T-helper 1 cell treated with Interleukin-12 subunit alpha and Interleukin-12 subunit beta and Interleukin-4 antibody, amounts not matched to agents 30 ng/mL and 1 ng/mL, for 36 hours (primary cell): ENCODE results near the gene EI24. TPM values are rescaled to one million over a fixed set of nuclear protein-coding genes. Genes with fewer than 3 reads are reported as not detected.
"Not testable (repeated sequence)": the region's sequence is repeated elsewhere in the genome, so short reads cannot be mapped to it uniquely, and the experiment has no call there.

Experiments
- intact Hi-C: fragments of 100-400 bp; cut with micrococcal nuclease; formaldehyde crosslinking; loops from one replicate; pipeline ENCODE4 v1.15.1; 2024
- total RNA-seq: library from RNA; stranded (reverse); gene quantifications from 2 replicates; pipeline ENCODE4 v1.2.3, GENCODE V29; 2022

Gene EI24
- total RNA-seq, 1 donor from 2014 or later: 43.7 TPM

DNA sequence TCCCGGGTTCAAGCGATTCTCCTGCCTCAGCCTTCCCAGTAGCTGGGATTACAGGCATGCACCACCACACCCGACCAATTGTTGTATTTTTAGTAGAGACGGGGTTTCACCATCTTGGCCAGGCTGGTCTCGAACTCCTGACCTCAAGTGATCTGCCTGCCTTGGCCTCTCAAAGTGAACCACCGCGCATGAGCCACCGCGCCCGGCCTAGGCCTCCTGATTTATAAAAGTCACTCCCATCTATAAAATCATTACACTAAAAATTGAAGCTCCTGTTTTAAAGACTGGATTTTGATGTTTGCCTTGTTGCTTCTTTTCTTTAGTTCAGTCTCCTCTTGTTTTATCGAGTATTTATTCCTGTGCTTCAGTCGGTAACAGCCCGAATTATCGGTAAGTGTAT lies 7.9 kb downstream of the EI24 start:
- intact Hi-C loops: not testable (repeated sequence)

DNA sequence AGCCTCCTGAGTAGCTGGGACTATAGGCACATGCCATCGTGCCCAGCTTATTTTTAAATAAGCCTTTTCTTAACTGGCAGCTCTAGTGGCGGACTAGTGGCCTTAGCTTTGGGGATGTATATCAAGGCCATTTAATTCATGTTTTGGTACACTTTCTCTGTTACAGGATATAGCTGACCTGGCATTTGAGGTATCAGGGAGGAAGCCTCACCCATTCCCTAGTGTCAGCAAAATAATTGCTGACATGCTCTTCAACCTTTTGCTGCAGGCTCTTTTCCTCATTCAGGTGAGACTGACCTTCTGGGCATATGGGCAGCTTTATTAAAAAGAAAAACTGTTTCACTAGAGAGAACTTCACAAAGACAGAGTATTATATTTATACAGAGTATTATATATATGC lies 9.5 kb downstream of the EI24 start:
- intact Hi-C loops: no loop called here

GRCh38 chr11:125579811-125580210 lies 10.5 kb downstream of the EI24 start:
- intact Hi-C loops: no loop called here

DNA sequence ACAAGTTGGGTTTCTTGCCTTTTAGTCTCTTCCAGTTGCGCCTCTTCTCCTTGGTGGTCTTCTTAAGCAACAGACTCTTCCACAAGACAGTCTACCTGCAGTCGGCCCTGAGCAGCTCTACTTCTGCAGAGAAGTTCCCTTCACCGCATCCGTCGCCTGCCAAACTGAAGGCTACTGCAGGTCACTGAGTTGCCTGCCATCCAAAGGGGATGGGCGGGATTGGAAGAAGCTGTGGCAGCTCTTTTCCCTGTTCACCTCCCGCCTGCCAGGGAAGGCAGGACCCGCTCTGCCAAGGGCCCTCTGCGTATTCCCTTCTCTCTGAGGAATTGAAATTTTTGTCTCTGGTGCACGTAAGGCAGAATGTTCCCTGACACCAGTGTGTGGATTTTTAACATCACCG lies 14.2 kb downstream of the EI24 start:
- intact Hi-C loops: no loop called here

DNA sequence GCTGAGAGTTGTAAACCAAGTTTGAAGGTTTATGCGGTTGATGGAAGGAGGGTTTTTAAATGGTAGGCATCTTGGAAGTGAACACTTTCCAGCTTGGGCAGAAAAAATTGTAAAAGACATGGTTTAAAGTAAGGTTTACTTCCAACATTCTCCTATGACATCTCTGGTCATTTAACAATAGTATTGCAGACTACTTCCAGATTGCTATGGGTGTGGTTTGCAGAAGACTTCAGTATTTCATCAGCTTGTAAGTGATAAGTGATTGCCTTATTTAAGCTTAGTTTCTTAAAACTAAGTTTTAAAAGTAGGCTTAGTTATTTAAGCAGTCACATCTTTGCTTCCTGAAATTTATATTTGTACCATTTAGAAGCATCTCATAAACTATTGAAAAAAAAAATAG lies 16.2 kb downstream of the EI24 start:
- intact Hi-C loops: no loop called here

GRCh38 chr11:125586623-125587022 lies 17.3 kb downstream of the EI24 start:
- intact Hi-C loops: no loop called here

- intact Hi-C loops: no loop called here
Observed at GRCh38 chr11:125587480-125587879, 18.2 kb downstream of the EI24 start.

- intact Hi-C loops: no loop called here
Observed at GRCh38 chr11:125588505-125588904, 19.2 kb downstream of the EI24 start.

DNA sequence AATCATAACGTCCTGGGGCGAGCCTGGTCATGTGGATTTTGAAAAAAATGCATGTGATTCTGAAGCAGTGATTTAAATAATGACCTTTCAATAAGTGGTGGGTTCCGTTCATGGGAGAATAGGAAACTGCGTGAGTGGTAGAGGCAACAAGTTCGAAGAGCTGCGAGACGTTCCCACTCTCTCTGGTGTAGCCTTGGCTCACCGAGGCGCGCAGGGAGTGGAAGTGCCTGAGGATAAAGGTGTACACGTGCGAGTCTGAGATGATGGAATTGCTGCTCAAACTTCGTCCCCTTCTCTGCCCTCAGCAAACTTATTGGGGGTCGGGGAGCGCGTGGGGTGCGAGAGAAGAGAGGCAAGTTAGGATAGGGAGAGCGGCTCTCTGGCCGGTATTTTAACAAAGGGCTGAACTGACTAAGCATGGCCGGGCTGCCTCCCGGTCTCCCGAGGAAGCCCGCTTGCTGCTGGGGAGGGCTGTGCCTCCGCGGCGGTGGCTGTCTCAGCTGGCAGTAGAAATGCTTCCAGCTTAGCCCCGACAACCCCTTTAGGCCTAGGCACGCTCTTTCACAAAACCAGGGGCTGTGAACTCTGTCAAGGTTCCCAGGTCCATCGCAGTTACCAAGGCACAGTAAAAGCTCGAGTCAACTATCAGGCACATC lies 22.5 kb downstream of the EI24 start:
- intact Hi-C loops: loop anchor here (1.0 to 5.0 kb wide), 12 partner anchors 22 to 919 kb away; partner anchors contain the start of genes CCDC15, CHEK1, DCPS and EI24

- intact Hi-C loops: loop anchor here (1.0 to 5.0 kb wide), 12 partner anchors 23 to 920 kb away; partner anchors contain the start of genes CCDC15, CHEK1, DCPS and EI24
Observed at GRCh38 chr11:125592305-125593113, 23.2 kb downstream of the EI24 start, which contains the start of gene STT3A. Gene STT3A, plus strand, starts transcription at chr11:125592852. Its CDS starts 3,064 bp downstream, at chr11:125595916.

DNA sequence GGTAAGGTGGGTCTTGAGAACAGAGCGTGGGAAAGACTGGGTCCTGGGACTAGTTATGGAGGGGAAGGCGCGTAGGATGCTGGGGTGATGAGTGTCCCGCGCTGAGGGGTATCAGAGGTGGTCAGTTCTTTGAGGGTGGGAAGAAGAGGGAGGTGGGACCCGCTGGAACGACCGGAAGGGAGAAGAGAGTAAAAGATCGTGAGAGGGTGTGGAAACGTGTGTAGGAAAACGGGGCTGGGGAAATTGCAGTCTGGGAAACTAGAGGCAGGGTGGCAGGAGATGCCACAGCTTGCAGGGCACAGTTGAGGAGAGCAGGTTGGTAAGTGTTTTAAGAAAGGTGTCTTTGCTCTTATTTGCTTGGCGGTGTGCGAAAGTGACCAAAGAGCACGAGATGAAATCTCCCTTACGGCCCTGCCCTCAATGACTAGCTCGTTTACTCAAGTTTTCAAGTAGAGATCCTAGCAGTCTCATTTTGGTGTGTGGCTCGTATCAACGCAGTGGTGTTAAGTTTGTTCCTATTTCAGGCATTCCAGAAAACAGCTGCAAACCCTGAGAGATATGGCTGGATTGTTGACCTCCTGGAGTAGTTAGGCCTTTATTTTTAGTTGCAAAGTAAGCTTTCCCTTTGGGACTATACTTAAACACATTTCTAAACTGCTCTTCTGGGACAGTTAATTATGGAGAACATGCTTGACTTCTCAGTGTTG lies 24.0 kb downstream of the EI24 start:
- intact Hi-C loops: loop anchor here (2.0 to 5.0 kb wide), 2 partner anchors 676 to 921 kb away; partner anchors contain the start of genes FOXRED1, SIAE, SPA17 and SRPRA

GRCh38 chr11:125594958-125595357 lies 25.7 kb downstream of the EI24 start:
- intact Hi-C loops: loop anchor here (5.0 kb wide), 1 partner anchor 923 kb away; the partner anchor contains the start of genes SIAE and SPA17

DNA sequence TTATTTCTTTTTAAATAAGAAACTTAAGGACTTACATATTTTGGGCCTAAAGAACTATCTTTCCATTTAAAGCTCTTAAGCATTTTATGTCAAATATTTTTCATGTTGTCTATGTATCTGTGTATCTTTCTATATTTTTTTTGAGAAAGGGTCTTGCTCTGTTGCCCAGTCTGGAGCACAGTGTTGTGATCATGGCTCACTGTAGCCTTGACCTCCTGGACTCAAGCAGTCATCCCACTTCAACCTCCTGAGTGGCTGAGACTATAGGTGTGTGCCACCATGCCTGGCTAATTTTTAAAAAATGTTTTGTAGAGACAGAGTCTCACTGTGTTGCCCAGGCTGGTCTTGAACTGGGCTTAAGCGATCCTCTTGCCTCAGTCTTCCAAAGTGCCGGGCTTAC lies 31.4 kb downstream of the EI24 start:
- intact Hi-C loops: no loop called here

DNA sequence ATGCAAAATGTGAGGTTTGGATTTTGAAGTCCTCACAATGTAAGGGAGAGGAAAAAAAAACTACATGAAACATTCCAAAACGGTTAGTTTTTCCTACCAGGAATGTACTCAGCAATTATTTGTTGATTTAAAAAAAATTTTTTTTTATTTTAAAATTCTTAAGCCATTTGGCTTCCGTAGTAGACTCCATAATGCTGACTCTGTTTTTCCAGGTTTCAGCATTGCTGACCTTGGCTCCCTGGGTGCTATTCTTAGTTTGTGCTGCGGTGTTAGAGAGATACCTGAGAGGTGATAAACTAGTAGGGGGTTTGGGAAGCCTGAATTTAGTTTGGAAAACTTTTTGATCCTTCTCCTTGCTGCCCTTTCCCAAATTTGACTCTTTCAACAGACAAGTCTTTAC lies 33.9 kb downstream of the EI24 start:
- intact Hi-C loops: no loop called here

DNA sequence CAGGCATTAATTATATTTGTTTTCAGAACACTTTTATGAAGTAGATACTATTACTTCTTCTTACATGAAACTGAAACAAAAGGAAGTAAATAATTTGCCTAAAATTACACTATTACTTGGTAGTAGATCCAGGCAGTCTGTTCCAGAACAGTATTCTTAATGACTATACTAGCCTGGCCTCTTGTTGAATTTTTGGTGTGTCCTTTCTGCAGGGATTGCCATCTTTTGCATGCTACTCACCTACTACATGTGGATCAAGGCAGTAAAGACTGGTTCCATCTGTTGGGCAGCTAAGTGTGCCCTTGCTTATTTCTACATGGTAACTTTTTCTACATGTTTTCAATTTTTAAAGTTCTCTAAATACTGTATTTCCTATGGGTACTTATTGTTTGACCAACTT lies 36.1 kb downstream of the EI24 start:
- intact Hi-C loops: no loop called here

GRCh38 chr11:125609545-125609944 lies 40.3 kb downstream of the EI24 start:
- intact Hi-C loops: no loop called here

DNA sequence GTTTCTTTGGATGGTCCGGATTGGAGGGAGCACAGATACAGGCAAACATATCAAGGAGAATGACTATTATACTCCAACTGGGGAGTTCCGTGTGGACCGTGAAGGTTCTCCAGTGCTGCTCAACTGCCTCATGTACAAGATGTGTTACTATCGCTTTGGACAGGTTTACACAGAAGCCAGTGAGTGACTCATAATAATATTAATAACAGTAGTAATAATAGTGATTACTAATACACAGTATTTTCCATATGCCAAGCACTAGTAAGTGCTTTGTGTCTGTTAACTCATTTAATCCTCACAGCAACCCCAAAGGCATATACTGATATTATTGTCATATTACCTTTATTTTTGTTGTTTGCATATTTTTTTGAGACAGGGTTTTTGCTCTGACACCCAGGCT lies 49.1 kb downstream of the EI24 start:
- intact Hi-C loops: no loop called here

DNA sequence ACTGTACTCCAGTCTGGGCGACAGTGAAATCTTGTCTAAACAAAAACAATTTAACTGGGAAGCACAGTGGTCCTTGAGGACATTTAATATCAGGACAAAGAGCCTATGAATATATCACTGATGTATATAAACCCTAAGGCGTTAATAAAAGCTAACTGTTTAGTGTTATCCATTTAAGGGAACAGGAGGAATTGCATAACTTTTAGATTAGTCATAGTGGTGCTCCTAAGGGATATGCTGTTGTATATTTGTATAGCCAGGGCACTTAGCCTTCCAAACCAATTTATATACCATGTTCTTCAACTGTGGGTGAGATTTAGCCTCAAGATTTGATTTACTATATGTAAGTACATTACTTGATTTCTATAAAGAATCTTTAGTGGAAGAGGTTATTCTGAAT lies 52.7 kb downstream of the EI24 start:
- intact Hi-C loops: no loop called here

DNA sequence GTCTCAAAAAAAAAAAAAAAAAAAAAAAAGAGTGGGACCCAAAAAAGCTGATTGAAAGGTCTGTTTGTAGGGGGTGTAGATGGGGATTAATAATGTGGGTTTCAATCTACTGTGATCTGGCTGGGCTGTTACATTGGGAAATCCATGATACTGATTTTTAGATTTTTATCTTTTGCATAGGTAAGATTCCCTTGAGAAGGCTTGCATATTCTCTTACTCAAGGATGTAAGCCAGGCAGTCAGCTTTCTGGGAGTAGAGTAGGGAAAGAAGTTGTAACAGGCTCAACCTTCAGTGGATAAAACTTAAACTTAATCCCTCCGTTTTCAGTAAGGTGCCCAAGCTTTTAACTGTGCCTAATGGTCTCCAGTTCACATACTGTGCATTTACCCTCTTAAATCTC lies 53.8 kb downstream of the EI24 start:
- intact Hi-C loops: no loop called here

- intact Hi-C loops: loop anchor here (1.0 to 2.0 kb wide), 11 partner anchors 9 to 644 kb away; partner anchors contain the start of genes EI24, FAM118B, FOXRED1 and HYLS1
Observed at GRCh38 chr11:125624756-125625213, 55.5 kb downstream of the EI24 start, which contains the start of gene CHEK1. Gene CHEK1, plus strand, starts transcription at chr11:125625163. Its CDS starts 1,606 bp downstream, at chr11:125626769.

GRCh38 chr11:125625225-125625629 lies 56.0 kb downstream of the EI24 start:
- intact Hi-C loops: loop anchor here (1.0 to 2.0 kb wide), 11 partner anchors 8 to 644 kb away; partner anchors contain the start of genes EI24, FAM118B, FOXRED1 and HYLS1
